ENCODE data around the gene CYP51A1.
A peak's percentile ranks its signal among the peaks of the same experiment; 100 is the strongest.
"Not testable (repeated sequence)": the region's sequence is repeated elsewhere in the genome, so short reads cannot be mapped to it uniquely, and the experiment has no call there.

Gene CYP51A1

DNA sequence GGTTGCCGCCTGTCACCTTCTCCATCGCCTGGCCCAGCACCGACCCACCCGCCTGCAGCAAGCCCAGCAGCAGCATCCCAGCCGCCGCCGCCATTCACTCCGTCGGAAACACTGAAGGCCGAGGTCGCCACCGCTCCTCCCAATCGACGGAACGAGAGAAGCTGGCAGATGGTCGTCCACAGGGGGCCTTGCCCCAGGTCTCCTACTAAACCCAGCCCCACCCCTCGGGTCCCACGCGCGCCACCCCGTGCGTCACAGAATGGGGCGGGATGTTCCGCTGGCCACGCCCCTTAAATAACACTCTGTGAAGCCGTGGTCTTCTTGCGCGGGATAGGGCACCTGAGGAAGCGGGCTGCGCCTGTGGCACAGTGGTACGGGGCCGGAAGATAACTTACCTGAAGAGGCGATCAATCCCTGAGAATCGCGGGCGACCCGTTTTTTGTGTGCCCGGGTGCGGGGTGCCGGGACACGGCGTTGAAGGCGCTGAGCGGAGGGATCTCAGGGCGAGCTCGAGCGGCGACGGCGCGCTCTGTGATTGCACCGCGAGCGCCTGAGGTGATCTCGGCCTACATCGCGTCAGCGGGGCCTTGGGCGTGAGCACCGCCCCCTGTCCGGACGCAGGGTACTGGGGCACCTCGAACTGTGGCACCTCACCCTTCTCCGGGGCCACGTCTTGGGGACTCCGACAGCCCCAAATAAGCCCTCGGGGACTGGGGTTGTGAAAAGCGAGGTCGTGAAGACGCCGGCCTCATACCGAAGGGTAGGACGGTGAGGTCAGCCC is at the start of gene CYP51A1:
Gene CYP51A1, minus strand, starts transcription at position 207 of the 781 bp plus-strand sequence. Its CDS starts 113 bp downstream, at position 94.
- peak; percentile 92 for DNase-seq

DNA sequence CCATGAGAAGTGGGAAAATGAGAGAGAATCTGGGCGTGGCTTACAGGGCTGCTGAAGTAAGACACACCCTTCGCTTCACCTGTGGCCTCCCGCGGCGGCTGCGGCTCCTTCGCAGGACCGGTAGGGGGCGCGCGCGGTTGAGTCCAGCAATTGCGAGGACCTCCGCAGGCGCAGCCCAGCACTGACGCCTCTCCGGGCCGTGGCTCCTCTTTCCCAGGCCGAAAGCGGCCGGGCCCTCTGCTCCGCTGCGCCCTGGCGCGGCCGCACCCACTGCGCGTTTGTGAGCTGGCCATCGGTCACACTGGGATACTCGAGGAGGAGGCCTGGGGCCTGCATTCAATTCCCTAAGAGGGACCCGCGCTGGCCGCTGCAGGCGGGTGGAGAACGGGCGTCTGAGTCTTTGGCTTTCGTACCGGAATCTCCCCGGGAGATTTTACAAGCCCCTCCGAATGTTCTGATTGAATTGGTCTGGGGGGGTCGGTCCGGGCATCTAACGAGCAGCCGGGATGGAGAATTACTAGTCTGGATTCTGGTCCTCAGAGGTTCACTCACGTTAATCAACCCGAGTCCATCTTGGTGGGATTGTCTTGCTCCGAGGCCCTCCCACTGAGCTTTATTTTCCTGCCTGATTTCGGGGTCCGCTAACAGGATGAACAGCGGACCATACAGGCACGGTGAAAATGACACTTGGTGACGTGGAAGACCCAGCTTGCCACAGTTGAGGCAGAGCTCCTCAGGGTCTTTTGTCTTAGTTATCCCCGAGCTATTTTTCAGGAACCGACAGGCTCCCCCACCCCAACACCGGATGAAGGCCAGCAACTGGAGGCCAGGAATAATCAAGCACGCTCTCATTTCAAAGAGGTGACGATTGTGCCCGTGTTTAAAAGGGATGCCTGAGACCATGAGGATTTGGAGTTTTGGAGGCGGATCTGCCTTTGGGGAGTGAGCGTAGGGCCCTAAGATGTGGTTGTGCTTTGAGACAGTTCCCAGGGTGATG is 44.9 kb upstream of the CYP51A1 start, which contains the start of gene LRRD1:
Gene LRRD1, minus strand, starts transcription at position 215 of the 997 bp plus-strand sequence. CDS start 13,940 bp downstream, outside the sequence.
- peak; percentile 90 for DNase-seq

DNA sequence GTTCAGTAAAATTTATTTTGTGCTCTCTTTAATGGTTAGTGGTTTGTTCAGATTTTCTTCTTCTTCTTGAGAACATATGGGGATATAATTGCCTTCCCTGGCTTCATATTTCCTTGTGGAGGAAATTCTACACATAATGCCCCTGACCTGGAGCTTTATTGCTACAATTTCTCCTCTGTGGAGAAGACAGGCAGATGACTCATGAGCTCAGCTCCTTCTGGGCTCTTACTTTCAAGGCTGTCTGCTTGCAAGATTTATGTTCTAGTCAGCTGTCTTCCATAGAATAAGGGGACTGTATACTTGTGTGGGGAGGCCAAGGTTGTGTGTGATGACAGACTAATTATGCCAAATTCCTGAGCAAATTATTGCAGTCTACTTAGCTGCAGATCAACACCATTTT is 43.1 kb upstream of the CYP51A1 start:
- DNase-seq: no peak

DNA sequence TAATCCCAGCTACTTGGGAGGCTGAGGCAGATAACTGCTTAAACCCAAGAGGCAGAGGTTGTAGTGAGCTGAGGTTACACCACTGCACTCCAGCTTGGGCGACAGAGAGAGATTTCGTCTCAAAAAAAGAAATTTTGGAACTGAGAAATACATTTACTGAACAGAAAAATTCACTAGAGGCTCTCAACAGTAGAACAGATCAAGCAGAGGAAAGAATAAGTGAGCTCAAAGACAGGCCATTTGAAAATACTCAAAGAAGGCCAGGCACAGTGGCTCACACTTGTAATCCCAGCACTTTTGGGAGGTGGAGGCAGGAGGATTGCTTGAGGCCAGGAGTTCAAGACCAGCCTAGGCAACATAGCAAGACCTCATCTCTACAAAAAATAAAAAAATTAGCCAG is 35.3 kb upstream of the CYP51A1 start:
- not testable (repeated sequence) for DNase-seq

DNA sequence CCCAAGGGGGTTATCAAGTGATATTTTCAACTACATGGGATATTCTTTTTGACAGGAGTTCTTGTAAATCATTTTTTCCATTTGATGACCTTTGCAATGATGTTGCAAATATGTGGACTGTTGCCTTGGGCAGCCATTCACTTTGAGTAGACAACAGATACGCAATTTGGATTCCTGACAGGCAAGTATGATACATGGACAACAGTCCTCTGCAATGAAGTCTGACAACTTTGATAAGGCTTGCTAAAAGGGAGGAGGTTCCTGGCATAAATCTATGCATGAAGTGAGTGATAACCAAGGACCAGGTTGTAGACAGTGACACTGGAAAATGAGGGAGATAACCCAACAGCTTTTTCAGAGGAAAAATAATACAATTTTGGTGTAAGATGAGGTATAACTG is 27.0 kb upstream of the CYP51A1 start:
- no peak for DNase-seq

DNA sequence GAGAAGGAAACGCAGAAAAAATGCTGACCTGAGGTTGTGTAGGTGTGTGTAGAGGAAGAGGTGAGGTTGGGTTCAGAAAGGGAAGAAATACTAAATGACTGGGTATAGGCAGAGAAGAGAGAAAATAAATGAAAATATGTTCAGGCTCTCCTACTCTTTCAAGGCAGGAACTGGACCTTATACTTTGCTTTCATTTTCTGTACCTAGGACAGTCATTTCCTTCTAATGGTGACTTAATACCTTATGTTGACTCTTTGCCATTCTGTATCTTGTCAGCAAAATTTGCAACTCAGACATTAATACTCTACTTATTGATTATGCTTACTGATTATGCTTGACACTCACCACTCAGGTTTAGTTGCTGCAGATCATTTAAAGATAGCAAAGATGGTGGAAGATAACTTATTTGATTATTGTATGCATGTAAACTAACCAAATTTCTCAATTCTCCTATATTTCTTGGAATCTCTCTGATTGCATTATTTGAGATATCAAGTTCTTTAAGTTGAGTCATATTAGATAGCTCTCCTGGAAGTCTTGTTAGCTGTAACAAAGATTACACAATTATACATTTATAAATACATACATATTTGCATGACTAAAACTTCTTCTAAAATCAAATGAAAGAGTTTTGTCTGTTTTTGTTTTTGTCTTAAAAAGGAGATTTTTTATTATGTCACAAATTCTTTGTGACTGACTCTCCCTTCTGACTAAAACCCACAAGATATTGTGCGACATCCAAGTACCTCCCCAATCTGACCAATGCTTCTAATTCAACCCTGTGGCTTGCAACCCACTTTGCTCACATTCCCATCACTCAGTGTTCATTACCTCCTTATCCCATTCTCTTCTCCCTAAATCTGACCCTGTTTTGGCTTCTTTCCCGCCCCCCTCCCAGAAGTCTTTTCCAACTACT is 24.6 kb upstream of the CYP51A1 start:
- no peak for DNase-seq

DNA sequence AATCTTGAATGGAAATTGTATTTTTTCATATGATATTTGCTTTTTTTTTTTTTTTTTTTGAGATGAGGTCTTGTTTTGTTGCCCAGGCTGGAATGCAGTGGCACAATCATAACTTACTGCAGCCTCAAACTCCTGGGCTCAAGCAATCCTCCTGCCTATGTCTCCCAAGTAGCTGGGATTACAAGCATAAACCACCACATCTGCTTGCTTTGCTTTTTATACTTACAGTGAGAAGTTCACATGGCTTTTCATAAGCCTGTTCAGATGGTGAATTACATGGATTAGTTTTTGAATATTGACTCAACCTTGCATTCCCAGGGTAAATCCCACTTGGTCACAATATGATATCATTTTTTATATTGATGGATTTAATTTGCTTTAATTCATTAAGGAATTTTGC is 22.7 kb upstream of the CYP51A1 start:
- no peak for DNase-seq

DNA sequence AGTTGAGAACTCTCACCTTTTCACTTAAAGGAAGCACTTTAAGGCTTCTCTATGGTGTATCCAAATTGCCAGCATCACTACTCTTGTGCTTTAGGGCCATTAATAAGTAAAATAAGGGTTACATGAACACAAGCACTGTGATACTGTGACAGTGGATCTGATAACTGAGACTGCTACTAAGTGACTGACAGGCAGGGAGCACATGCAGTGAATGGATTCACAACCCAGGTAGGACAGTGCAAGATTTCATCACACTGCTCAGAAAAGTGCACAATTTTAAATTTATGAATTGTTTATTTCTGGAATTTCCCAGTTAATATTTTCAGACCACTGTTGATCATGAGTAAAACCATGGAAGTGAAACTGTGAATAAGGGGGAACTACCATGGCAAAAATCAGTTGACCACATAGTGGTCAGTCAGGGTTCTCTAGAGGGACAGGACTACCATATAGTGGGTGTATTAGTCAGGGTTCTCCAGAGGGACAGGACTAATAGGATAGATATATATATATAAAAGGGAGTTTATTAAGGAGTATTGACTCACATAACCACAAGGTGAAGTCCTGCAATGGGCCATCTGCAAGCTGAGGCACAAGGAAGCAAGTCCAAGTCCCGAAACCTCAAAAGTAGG is 20.9 kb upstream of the CYP51A1 start:
- DNase-seq: no peak

DNA sequence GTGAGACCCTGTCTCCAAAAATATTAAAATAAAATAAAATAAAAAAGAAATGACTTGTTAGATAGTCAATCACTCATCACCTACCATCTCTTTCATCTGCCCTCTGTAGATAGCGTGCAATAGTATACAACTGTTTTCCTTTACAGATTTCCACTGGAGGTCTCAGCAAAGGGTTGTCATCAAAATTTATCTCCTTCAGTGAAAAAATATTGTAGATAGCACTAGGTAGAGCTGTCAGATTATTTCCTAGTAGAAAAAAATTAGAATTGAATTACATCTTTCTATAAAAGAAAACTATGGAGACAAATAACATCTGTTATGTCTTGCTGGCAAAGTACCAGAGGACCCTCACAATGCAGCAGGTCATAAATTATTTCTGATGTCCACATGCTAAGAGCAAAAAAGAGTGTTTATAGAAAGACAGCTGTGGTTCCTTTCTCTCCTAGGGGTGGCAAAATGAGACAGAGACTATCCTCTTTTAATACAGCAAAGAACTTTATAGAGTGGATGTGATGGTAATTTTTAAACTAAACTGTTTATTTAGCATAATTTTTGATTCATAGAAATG is 16.3 kb upstream of the CYP51A1 start:
- no peak for DNase-seq

DNA sequence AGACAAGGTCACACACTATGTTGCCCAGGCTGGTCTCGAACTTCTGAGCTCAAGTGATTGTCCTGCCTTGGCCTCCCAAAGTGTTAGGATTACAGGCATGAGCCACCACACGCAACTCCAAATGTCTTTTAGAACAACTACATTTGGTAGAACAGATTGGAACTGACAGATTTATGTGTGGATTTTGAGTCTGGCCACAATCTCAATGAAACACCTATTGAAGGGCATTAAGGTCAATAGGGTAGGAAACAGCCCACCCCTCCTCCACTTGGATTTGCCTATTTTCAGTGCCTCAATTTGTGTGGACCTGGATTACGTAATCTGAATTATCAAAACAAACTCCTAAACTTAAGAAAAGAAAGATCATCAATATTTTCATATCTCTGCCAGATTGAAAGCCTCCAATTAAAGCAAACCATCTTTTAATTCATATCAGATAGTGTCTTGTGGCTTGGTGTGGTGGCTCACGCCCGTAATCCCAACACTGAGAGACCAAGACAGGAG is 15.5 kb upstream of the CYP51A1 start:
- DNase-seq: no peak

DNA sequence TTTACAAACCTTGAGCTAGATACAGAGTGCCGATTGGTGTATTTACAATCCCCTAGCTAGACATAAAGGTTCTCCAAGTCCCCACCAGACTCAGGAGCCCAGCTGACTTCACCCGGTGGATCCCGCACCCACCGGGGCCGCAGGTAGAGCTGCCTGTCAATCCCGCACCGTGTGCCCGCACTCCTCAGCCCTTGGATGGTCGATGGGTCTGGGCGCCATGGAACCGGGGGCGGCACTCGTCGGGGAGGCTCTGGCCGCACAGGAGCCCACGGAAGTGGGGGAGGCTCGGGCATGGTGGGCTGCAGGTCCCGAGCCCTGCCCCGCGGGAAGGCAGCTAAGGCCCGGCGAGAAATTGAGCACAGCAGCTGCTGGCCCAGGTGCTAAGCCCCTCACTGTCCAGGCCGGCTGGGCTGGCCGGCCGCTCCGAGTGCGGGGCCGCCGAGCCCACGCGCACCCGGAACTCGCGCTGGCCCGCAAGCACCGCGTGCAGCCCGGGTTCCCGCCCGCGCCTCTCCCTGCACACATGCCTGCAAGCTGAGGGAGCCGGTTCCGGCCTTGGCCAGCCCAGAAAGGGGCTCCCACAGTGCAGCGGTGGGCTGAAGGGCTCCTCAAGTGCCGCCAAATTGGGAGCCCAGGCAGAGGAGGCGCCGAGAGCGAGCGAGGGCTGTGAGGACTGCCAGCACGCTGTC is 9.1 kb upstream of the CYP51A1 start:
- not testable (repeated sequence) for DNase-seq

DNA sequence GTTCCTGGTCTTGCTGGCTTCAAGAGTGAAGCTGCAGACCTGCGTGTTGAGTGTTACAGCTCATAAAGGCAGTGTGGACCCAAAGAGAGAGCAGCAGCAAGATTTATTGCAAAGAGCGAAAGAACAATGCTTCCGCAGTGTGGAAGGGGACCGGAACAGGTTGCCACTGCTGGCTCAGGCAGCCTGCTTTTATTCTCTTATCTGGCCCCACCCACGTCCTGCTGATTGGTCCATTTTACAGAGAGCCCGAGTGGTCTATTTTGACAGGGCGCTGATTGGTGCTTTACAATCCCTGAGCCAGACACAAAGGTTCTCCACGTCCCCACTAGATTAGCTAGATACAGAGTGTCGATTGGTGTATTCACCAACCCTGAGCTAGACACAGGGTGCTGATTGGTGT is 8.5 kb upstream of the CYP51A1 start:
- not testable (repeated sequence) for DNase-seq

DNA sequence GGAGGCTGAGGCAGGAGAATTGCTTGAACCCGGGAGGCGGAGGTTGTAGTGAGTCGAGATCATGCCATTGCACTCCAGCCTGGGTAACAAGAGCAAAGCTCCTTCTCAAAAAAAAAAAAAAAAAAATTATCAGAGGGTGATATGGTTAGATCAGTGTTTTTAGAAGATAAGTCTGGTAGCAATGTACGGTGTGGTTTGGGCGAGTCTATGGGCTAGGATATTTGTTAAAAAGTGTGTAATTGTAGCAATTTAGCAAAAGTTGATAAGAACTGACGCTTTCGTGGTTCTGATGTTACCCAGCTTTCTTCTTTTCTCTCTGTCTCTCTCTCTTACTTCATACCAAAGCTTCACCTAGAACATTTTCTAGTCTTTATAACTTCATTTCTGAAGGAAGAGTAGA is 6.9 kb upstream of the CYP51A1 start:
- DNase-seq: no peak

- DNase-seq: no peak
These were observed 3.3 kb upstream of the CYP51A1 start for GRCh38 chr7:92137557-92137956.

DNA sequence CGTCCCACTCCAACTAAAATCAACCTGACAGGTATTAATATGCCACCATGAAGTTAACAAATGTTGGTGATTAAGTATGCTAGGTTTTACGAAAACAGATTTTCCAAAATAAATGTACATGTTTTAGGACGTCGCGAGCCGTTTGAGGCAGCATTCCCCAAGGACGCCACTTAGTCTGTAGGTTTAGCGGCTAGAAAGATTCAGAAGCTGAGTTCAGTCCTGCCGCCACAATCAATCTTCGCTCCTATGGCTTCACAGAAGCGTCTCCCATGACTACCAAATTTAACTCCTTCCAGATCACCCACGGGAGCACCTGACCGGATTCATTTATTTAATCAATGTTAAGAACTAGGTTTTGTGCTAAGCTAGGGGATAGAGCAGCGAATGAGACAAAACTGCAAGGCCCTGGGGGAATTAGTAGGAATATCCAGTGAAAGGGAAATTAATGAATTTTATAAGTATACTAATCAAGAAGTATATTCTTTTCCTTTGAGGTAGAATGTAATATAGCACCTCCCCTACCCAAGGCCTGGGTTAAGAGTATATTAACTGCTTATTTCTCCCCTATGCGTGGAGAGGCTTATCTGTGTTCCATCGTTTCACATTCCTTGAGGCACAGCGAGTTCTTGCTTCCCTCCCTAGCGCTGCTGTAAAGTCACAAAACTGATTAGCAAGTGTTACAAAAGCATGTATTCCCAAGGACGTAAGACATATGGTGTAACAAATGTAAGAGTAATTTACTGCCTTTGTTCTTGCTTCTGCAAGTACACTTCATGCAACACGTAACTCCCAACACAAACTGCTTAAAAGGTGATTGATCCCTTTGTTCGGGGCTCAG is 994 bp upstream of the CYP51A1 start:
- peak; percentile 3 for DNase-seq

DNA sequence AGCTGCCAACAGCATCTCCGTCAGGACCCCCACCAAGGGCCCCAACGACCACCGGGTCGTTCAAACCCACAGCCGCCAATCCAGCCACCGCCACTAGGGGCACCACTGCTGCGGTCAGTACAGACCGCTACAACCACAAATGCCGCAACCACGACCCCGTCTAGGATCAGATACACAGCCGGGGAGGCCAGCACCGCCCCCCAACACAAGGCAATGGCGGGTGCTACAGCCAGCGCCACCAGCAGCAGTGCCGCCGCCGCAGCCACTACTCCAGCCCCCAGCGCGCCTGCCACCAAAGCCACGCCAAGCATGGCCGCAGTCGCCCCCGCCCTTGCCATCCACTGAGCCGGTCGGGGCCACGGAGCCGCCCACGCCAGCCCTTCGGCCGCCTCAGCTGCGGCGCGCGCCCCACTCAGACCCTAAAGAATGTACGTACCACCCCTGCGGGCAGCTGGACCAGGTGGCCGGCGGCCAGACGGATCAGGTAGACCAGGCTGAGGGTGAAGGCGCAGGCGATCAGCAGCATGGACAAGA is 473 bp downstream of the CYP51A1 start:
- DNase-seq: peak; percentile 53

DNA sequence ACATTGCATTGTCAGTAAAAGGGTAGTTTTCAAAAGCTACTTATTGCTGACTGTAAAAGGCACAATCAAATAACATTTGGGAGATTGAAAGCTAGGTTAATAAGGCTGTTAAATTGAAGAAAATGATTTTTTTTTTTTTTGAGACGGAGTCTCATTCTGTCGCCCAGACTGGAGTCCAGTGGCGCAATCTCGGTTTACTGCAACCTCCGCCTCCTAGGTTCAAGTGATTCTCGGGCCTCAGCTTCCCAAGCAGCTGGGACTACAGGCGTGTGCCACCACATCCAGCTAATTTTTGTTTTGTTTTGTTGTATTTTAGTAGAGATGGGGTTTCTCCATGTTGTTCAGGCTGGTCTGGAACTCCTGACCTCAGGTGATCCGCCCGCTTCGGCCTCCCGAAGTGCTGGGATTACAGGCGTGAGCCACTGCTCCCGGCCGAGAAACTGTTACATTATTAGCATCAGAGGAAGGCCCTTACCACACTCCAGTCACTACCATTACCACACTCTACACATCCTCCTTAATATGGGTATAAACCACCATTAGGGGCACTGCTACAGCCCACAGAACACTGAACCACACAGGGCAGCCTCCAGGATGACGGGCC is 1.0 kb downstream of the CYP51A1 start:
- DNase-seq: no peak

- DNase-seq: no peak
These were observed 2.4 kb downstream of the CYP51A1 start for GRCh38 chr7:92131764-92132330.

GRCh38 chr7:92131093-92131492 is 3.2 kb downstream of the CYP51A1 start:
- no peak for DNase-seq
